ENCODE results near the gene HIGD1C. TPM values are rescaled to one million over a fixed set of nuclear protein-coding genes. Genes with fewer than 3 reads are reported as not detected.

The HIGD1C gene
- total and polyA plus RNA-seq, 2 experiments from 2014 or later: not detected

- TF ChIP-seq, protein P1, sequence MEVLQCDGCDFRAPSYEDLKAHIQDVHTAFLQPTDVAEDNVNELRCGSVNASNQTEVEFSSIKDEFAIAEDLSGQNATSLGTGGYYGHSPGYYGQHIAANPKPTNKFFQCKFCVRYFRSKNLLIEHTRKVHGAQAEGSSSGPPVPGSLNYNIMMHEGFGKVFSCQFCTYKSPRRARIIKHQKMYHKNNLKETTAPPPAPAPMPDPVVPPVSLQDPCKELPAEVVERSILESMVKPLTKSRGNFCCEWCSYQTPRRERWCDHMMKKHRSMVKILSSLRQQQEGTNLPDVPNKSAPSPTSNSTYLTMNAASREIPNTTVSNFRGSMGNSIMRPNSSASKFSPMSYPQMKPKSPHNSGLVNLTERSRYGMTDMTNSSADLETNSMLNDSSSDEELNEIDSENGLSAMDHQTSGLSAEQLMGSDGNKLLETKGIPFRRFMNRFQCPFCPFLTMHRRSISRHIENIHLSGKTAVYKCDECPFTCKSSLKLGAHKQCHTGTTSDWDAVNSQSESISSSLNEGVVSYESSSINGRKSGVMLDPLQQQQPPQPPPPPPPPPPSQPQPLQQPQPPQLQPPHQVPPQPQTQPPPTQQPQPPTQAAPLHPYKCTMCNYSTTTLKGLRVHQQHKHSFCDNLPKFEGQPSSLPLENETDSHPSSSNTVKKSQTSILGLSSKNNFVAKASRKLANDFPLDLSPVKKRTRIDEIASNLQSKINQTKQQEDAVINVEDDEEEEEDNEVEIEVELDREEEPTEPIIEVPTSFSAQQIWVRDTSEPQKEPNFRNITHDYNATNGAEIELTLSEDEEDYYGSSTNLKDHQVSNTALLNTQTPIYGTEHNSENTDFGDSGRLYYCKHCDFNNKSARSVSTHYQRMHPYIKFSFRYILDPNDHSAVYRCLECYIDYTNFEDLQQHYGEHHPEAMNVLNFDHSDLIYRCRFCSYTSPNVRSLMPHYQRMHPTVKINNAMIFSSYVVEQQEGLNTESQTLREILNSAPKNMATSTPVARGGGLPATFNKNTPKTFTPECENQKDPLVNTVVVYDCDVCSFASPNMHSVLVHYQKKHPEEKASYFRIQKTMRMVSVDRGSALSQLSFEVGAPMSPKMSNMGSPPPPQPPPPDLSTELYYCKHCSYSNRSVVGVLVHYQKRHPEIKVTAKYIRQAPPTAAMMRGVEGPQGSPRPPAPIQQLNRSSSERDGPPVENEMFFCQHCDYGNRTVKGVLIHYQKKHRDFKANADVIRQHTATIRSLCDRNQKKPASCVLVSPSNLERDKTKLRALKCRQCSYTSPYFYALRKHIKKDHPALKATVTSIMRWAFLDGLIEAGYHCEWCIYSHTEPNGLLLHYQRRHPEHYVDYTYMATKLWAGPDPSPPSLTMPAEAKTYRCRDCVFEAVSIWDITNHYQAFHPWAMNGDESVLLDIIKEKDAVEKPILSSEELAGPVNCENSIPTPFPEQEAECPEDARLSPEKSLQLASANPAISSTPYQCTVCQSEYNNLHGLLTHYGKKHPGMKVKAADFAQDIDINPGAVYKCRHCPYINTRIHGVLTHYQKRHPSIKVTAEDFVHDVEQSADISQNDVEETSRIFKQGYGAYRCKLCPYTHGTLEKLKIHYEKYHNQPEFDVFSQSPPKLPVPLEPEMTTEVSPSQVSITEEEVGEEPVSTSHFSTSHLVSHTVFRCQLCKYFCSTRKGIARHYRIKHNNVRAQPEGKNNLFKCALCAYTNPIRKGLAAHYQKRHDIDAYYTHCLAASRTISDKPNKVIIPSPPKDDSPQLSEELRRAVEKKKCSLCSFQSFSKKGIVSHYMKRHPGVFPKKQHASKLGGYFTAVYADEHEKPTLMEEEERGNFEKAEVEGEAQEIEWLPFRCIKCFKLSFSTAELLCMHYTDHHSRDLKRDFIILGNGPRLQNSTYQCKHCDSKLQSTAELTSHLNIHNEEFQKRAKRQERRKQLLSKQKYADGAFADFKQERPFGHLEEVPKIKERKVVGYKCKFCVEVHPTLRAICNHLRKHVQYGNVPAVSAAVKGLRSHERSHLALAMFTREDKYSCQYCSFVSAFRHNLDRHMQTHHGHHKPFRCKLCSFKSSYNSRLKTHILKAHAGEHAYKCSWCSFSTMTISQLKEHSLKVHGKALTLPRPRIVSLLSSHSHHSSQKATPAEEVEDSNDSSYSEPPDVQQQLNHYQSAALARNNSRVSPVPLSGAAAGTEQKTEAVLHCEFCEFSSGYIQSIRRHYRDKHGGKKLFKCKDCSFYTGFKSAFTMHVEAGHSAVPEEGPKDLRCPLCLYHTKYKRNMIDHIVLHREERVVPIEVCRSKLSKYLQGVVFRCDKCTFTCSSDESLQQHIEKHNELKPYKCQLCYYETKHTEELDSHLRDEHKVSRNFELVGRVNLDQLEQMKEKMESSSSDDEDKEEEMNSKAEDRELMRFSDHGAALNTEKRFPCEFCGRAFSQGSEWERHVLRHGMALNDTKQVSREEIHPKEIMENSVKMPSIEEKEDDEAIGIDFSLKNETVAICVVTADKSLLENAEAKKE (CRISPR knock-in tag; IDR thresholded peaks at IDR 0.05): no peak
- TF ChIP-seq ZNF331 (CRISPR knock-in tag; IDR thresholded peaks at IDR 0.05; ENCODE audit: low read depth) (no peak), NANOG (IDR thresholded peaks at IDR 0.05; ENCODE audit: borderline replicate concordance) (no peak), EZH2 (IDR thresholded peaks at IDR 0.05; ENCODE audit: low read depth, unreplicated experiment) (no peak)
Measured at GRCh38 chr12:50991291-50991690, 38.9 kb downstream of the HIGD1C start (continued).

GRCh38 chr12:50992819-50993218 is 40.5 kb downstream of the HIGD1C start:
- Mint-ChIP-seq H3K36me3 (ENCODE audit: low read depth) (peaks cover 72% of the 10 kb centered on the region), H3K27me3 (ENCODE audit: insufficient read depth, low read depth, poor library complexity) (no peaks in the 10 kb centered on the region), H3K4me3 (no peak overlapping the region), H3K27ac (no peak overlapping the region), H3K9me3 (no peaks in the 10 kb centered on the region), H3K4me1 (no peaks in the 10 kb centered on the region)
- Histone ChIP-seq H2AFZ (no peak overlapping the region), H3K4me3 (no peak overlapping the region), H3K9me2 (ENCODE audit: insufficient read depth) (no peaks in the 10 kb centered on the region), H3K79me2 (replicated peaks; ENCODE audit: insufficient read depth) (no peaks in the 10 kb centered on the region), H4K20me1 (replicated peaks; ENCODE audit: insufficient read depth) (no peaks in the 10 kb centered on the region), H3K36me3 (ENCODE audit: insufficient read depth) (peaks cover 39% of the 10 kb centered on the region), H3K4me2 (no peak overlapping the region), H3K27ac (ENCODE audit: low read depth) (no peak overlapping the region), H3K27me3 (ENCODE audit: insufficient read depth) (no peaks in the 10 kb centered on the region), H3K4me1 (ENCODE audit: insufficient read depth) (no peaks in the 10 kb centered on the region), H3F3A (replicated peaks; ENCODE audit: low read depth) (no peaks in the 10 kb centered on the region)
- ATAC-seq: no peak
- DNase-seq (ENCODE audit: low spot score): no peak
- TF ChIP-seq NANOG (IDR thresholded peaks at IDR 0.05; ENCODE audit: borderline replicate concordance): no peak
- no peak for TF ChIP-seq EZH2 (IDR thresholded peaks at IDR 0.05; ENCODE audit: low read depth, unreplicated experiment)
- TF ChIP-seq, protein P1 (CRISPR knock-in tag; IDR thresholded peaks at IDR 0.05): no peak
- TF ChIP-seq, protein P2, sequence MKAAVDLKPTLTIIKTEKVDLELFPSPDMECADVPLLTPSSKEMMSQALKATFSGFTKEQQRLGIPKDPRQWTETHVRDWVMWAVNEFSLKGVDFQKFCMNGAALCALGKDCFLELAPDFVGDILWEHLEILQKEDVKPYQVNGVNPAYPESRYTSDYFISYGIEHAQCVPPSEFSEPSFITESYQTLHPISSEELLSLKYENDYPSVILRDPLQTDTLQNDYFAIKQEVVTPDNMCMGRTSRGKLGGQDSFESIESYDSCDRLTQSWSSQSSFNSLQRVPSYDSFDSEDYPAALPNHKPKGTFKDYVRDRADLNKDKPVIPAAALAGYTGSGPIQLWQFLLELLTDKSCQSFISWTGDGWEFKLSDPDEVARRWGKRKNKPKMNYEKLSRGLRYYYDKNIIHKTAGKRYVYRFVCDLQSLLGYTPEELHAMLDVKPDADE (IDR thresholded peaks at IDR 0.05): no peak
- TF ChIP-seq JUNB (IDR thresholded peaks at IDR 0.05; ENCODE audit: unreplicated experiment): no peak
- TF ChIP-seq STAT1 (IDR thresholded peaks at IDR 0.05; ENCODE audit: unreplicated experiment): no peak
